Endothelial cell of umbilical vein (primary cell): ENCODE results near the gene ADAMTS17. TPM values are rescaled to one million over a fixed set of nuclear protein-coding genes. Genes with fewer than 3 reads are reported as not detected.

Source experiments
- BruUV-seq: library from RNA; stranded (reverse); fragments of 400-500 nt; replicated peaks from 2 replicates; lab custom pipeline; 2021; lab: Mats Ljungman, UMichigan
- CTCF ChIA-PET: fragments of 300-600, 350-600 bp; sonication (Branson Sonifier 250); formaldehyde crosslinking; loops from one replicate; lab custom pipeline; 2021; ENCODE audit warnings: antibody characterized with exemption, inconsistent platforms; lab: Charles Lee
- POLR2A ChIA-PET: fragments of 300-600, 350-600 bp; sonication (Branson Sonifier 250); formaldehyde crosslinking; loops from one replicate; lab custom pipeline; 2021; ENCODE audit warnings: antibody characterized with exemption, inconsistent platforms; lab: Charles Lee
- DNase-seq: peaks from one replicate; pipeline ENCODE4 v3.0.0-alpha.2; 2011; ENCODE audit warnings: low read depth, low spot score
- FAIRE-seq: peaks from 2 replicates; lab custom pipeline; 2011; peaks lifted over from hg19 to GRCh38; lab: Jason Lieb, UNC
- H2AFZ ChIP-seq: 2 replicates; pipeline ENCODE4 v1.6.0; 2012; ENCODE audit warnings: low read depth, low read length, control low read depth, inconsistent platforms
- H3K27ac ChIP-seq: 2 replicates; pipeline ENCODE4 v1.5.1; 2011; ENCODE audit warnings: low read depth, mild to moderate bottlenecking, control low read depth, low read length, moderate library complexity; ENCODE audit not compliant: insufficient read depth
- H3K27me3 ChIP-seq, 2 experiments: 2 replicates each; pipeline versions ENCODE4 v1.6.0 to v1.6.1; 2011; ENCODE audit warnings: low read length in 2 of 2, mixed read lengths in 1 of 2; ENCODE audit not compliant: control insufficient read depth in 2 of 2, insufficient read depth in 2 of 2
- H3K36me3 ChIP-seq, 2 experiments: 2 replicates in 1 of 2; 3 replicates in 1 of 2; pipeline ENCODE4 v1.5.1; 2011; ENCODE audit warnings: low read length in 2 of 2, mild to moderate bottlenecking in 1 of 2, moderate library complexity in 1 of 2; ENCODE audit not compliant: control insufficient read depth in 2 of 2, insufficient read depth in 2 of 2; ENCODE audit errors: extremely low read depth in 1 of 2
- H3K4me1 ChIP-seq: 3 replicates; pipeline ENCODE4 v1.5.1; 2011; ENCODE audit warnings: mild to moderate bottlenecking, low read length; ENCODE audit not compliant: control insufficient read depth, insufficient read depth; ENCODE audit errors: extremely low read depth
- H3K4me2 ChIP-seq: 2 replicates; pipeline ENCODE4 v1.6.1; 2011; ENCODE audit warnings: low read length, control low read depth, mixed read lengths; ENCODE audit not compliant: insufficient read depth
- H3K4me3 ChIP-seq, 3 experiments: fragments of 200-600 bp in 1 of 3; sonication (generic), shearing (Covaris generic) in 1 of 3; replicated peaks in 1 of 3; 2 replicates each; pipeline ENCODE4 v1.5.1; 2011 to 2016; ENCODE audit warnings: control low read depth in 3 of 3, low read length in 3 of 3, mild to moderate bottlenecking in 2 of 3, inconsistent platforms in 1 of 3, low read depth in 1 of 3, moderate library complexity in 1 of 3; ENCODE audit not compliant: insufficient read depth in 1 of 3
- H3K79me2 ChIP-seq: 2 replicates; pipeline ENCODE4 v1.6.0; 2012; ENCODE audit warnings: low read length, inconsistent platforms; ENCODE audit not compliant: control insufficient read depth, insufficient read depth
- H3K9ac ChIP-seq: replicated peaks from 2 replicates; pipeline ENCODE3; 2011; ENCODE audit warnings: low read length, control low read depth; ENCODE audit not compliant: insufficient read depth; ENCODE audit errors: extremely low read depth
- H3K9me1 ChIP-seq: replicated peaks from 3 replicates; pipeline ENCODE4 v1.6.0; 2011; ENCODE audit warnings: mild to moderate bottlenecking, low read length; ENCODE audit not compliant: control insufficient read depth, insufficient read depth; ENCODE audit errors: extremely low read depth
- H3K9me3 ChIP-seq: replicated peaks from 2 replicates; pipeline ENCODE4 v1.5.1; 2012; ENCODE audit warnings: low read length, inconsistent platforms; ENCODE audit not compliant: control insufficient read depth, insufficient read depth
- H4K20me1 ChIP-seq: replicated peaks from 2 replicates; pipeline ENCODE3; 2011; ENCODE audit warnings: mild to moderate bottlenecking, low read length; ENCODE audit not compliant: control insufficient read depth, insufficient read depth; ENCODE audit errors: extremely low read depth
- CTCF ChIP-seq, 2 donors: IDR thresholded peaks; 1 replicate in 1 of 2; 2 replicates in 1 of 2; pipeline ENCODE4 v1.5.1; 2011; ENCODE audit warnings: low read length in 2 of 2, mild to moderate bottlenecking in 2 of 2, moderate library complexity in 2 of 2, control low read depth in 1 of 2, inconsistent platforms in 1 of 2, low read depth in 1 of 2; ENCODE audit not compliant: insufficient read depth in 1 of 2; ENCODE audit errors: extremely low read depth in 1 of 2
- EZH2 ChIP-seq: IDR thresholded peaks from 2 replicates; pipeline ENCODE4 v1.6.1; 2012; ENCODE audit warnings: borderline replicate concordance, low read depth, mild to moderate bottlenecking, moderate library complexity, low read length, inconsistent platforms; ENCODE audit not compliant: severe bottlenecking
- FOS ChIP-seq: IDR thresholded peaks from 2 replicates; pipeline ENCODE4 v1.6.1; 2011; ENCODE audit warnings: mild to moderate bottlenecking, low read length, moderate library complexity, borderline replicate concordance; ENCODE audit not compliant: insufficient read depth
- GATA2 ChIP-seq: IDR thresholded peaks from 2 replicates; pipeline ENCODE4 v1.7.0; 2011; ENCODE audit warnings: low read depth, mild to moderate bottlenecking, moderate library complexity, mixed read lengths, low read length; ENCODE audit not compliant: insufficient read length, insufficient read depth
- JUN ChIP-seq: IDR thresholded peaks from 2 replicates; pipeline ENCODE4 v1.6.1; 2011; ENCODE audit warnings: borderline replicate concordance, low read depth; ENCODE audit not compliant: insufficient read length, insufficient read depth
- MAX ChIP-seq: IDR thresholded peaks from 2 replicates; pipeline ENCODE4 v1.6.1; 2011; ENCODE audit not compliant: insufficient read depth, insufficient read length
- MYC ChIP-seq: IDR thresholded peaks from one replicate; pipeline ENCODE4 v1.6.1; 2011; ENCODE audit warnings: mild to moderate bottlenecking, low read depth, low read length
- POLR2A ChIP-seq: IDR thresholded peaks from 2 replicates; pipeline ENCODE4 v1.6.1; 2012; ENCODE audit warnings: low read depth, mild to moderate bottlenecking, control low read depth, low read length
- POLR2AphosphoS5 ChIP-seq: IDR thresholded peaks from 2 replicates; pipeline ENCODE4 v1.6.1; 2012; ENCODE audit warnings: low read depth, mild to moderate bottlenecking, control low read depth, low read length, moderate library complexity; ENCODE audit not compliant: insufficient read depth
- dilution Hi-C: fragments of 300-500 bp; cut with MboI; formaldehyde crosslinking; loops from one replicate; pipeline ENCODE4 v1.15.0; 2019; ENCODE audit warnings: low sequenced_read_pairs; ENCODE audit not compliant: extremely low pct_ligation_motif_present
- intact Hi-C: fragments of 100-400 bp; cut with micrococcal nuclease; formaldehyde crosslinking; loops from one replicate; pipeline ENCODE4 v1.10.0; 2022
- polyA plus RNA-seq, 4 experiments: library from polyadenylated mRNA; depleted of rRNA in 3 of 4; stranded (reverse) in 3 of 4; unstranded in 1 of 4; fragments of >200 nt; gene quantifications; 2 replicates each; pipeline versions ENCODE4 v1.2.1 to v1.2.3, GENCODE V29; 2011 to 2012; ENCODE audit warnings: missing spikeins in 1 of 4
- total RNA-seq: library from RNA; stranded (reverse); gene quantifications from 2 replicates; pipeline ENCODE4 v1.2.3, GENCODE V29; 2021

The ADAMTS17 gene
- total and polyA plus RNA-seq, 2 donors (not counting 3 experiments of a cell fraction or from before 2014, with no cell fraction given): 0.12 TPM; not detected in 1

- H3K4me1 ChIP-seq: no peaks in the 10 kb centered on the region
- no peaks in the 10 kb centered on the region for H3K27me3 ChIP-seq
- no peaks in the 10 kb centered on the region for H3K79me2 ChIP-seq
- H3K4me3 ChIP-seq: no peak overlapping the region
- H4K20me1 ChIP-seq: no peaks in the 10 kb centered on the region
- POLR2A ChIA-PET: no interaction called here
- dilution Hi-C loops: no loop called here
- no peak overlapping the region for H3K9ac ChIP-seq
- no peak overlapping the region for H3K4me2 ChIP-seq
- no peaks in the 10 kb centered on the region for H3K36me3 ChIP-seq
- TF ChIP-seq MYC (no peak), CTCF (IDR thresholded peaks at IDR 0.05; ENCODE audit: extremely low read depth in 1 of 2, insufficient read depth in 1 of 2, low read depth in 1 of 2, low read length in 2 of 2) (no peak), EZH2 (no peak), POLR2AphosphoS5 (no peak), POLR2A (no peak), MAX (no peak), FOS (no peak), GATA2 (no peak), JUN (no peak)
- no TSS peak for BruUV-seq
- H3K9me1 ChIP-seq: no peaks in the 10 kb centered on the region
- no peak overlapping the region for H2AFZ ChIP-seq
- FAIRE-seq (no peak), DNase-seq (no peak)
- H3K9me3 ChIP-seq: no peaks in the 10 kb centered on the region
- H3K27ac ChIP-seq: no peak overlapping the region
- intact Hi-C loops: no loop called here
- CTCF ChIA-PET: interaction anchor here (1.4 kb wide), 1 partner anchor 14 kb away, joined by 3 read pairs; no protein-coding TSS in a partner anchor
These were observed 216.8 kb downstream of the ADAMTS17 start for GRCh38 chr15:100124936-100125335.
